Endothelial cell of umbilical vein (primary cell): ENCODE measurements around the gene HIPK4. TPM values are rescaled to one million over a fixed set of nuclear protein-coding genes. Genes with fewer than 3 reads are reported as not detected.

ENCODE experiments used
- BruUV-seq: library from RNA; stranded (reverse); fragments of 400-500 nt; replicated peaks from 2 replicates; lab custom pipeline; 2021; lab: Mats Ljungman, UMichigan
- CTCF ChIA-PET: fragments of 300-600, 350-600 bp; sonication (Branson Sonifier 250); formaldehyde crosslinking; loops from one replicate; lab custom pipeline; 2021; ENCODE audit warnings: antibody characterized with exemption, inconsistent platforms; lab: Charles Lee
- POLR2A ChIA-PET: fragments of 300-600, 350-600 bp; sonication (Branson Sonifier 250); formaldehyde crosslinking; loops from one replicate; lab custom pipeline; 2021; ENCODE audit warnings: antibody characterized with exemption, inconsistent platforms; lab: Charles Lee
- DNase-seq: peaks from one replicate; pipeline ENCODE4 v3.0.0-alpha.2; 2011; ENCODE audit warnings: low read depth, low spot score
- FAIRE-seq: peaks from 2 replicates; lab custom pipeline; 2011; peaks lifted over from hg19 to GRCh38; lab: Jason Lieb, UNC
- H2AFZ ChIP-seq: 2 replicates; pipeline ENCODE4 v1.6.0; 2012; ENCODE audit warnings: low read depth, low read length, control low read depth, inconsistent platforms
- H3K27ac ChIP-seq: 2 replicates; pipeline ENCODE4 v1.5.1; 2011; ENCODE audit warnings: low read depth, mild to moderate bottlenecking, control low read depth, low read length, moderate library complexity; ENCODE audit not compliant: insufficient read depth
- H3K27me3 ChIP-seq, 2 experiments: 2 replicates each; pipeline versions ENCODE4 v1.6.0 to v1.6.1; 2011; ENCODE audit warnings: low read length in 2 of 2, mixed read lengths in 1 of 2; ENCODE audit not compliant: control insufficient read depth in 2 of 2, insufficient read depth in 2 of 2
- H3K36me3 ChIP-seq, 2 experiments: 2 replicates in 1 of 2; 3 replicates in 1 of 2; pipeline ENCODE4 v1.5.1; 2011; ENCODE audit warnings: low read length in 2 of 2, mild to moderate bottlenecking in 1 of 2, moderate library complexity in 1 of 2; ENCODE audit not compliant: control insufficient read depth in 2 of 2, insufficient read depth in 2 of 2; ENCODE audit errors: extremely low read depth in 1 of 2
- H3K4me1 ChIP-seq: 3 replicates; pipeline ENCODE4 v1.5.1; 2011; ENCODE audit warnings: mild to moderate bottlenecking, low read length; ENCODE audit not compliant: control insufficient read depth, insufficient read depth; ENCODE audit errors: extremely low read depth
- H3K4me2 ChIP-seq: 2 replicates; pipeline ENCODE4 v1.6.1; 2011; ENCODE audit warnings: low read length, control low read depth, mixed read lengths; ENCODE audit not compliant: insufficient read depth
- H3K4me3 ChIP-seq, 3 experiments: fragments of 200-600 bp in 1 of 3; sonication (generic), shearing (Covaris generic) in 1 of 3; replicated peaks in 1 of 3; 2 replicates each; pipeline ENCODE4 v1.5.1; 2011 to 2016; ENCODE audit warnings: control low read depth in 3 of 3, low read length in 3 of 3, mild to moderate bottlenecking in 2 of 3, inconsistent platforms in 1 of 3, low read depth in 1 of 3, moderate library complexity in 1 of 3; ENCODE audit not compliant: insufficient read depth in 1 of 3
- H3K79me2 ChIP-seq: 2 replicates; pipeline ENCODE4 v1.6.0; 2012; ENCODE audit warnings: low read length, inconsistent platforms; ENCODE audit not compliant: control insufficient read depth, insufficient read depth
- H3K9ac ChIP-seq: replicated peaks from 2 replicates; pipeline ENCODE3; 2011; ENCODE audit warnings: low read length, control low read depth; ENCODE audit not compliant: insufficient read depth; ENCODE audit errors: extremely low read depth
- H3K9me1 ChIP-seq: replicated peaks from 3 replicates; pipeline ENCODE4 v1.6.0; 2011; ENCODE audit warnings: mild to moderate bottlenecking, low read length; ENCODE audit not compliant: control insufficient read depth, insufficient read depth; ENCODE audit errors: extremely low read depth
- H3K9me3 ChIP-seq: replicated peaks from 2 replicates; pipeline ENCODE4 v1.5.1; 2012; ENCODE audit warnings: low read length, inconsistent platforms; ENCODE audit not compliant: control insufficient read depth, insufficient read depth
- H4K20me1 ChIP-seq: replicated peaks from 2 replicates; pipeline ENCODE3; 2011; ENCODE audit warnings: mild to moderate bottlenecking, low read length; ENCODE audit not compliant: control insufficient read depth, insufficient read depth; ENCODE audit errors: extremely low read depth
- CTCF ChIP-seq, 2 donors: IDR thresholded peaks; 1 replicate in 1 of 2; 2 replicates in 1 of 2; pipeline ENCODE4 v1.5.1; 2011; ENCODE audit warnings: low read length in 2 of 2, mild to moderate bottlenecking in 2 of 2, moderate library complexity in 2 of 2, control low read depth in 1 of 2, inconsistent platforms in 1 of 2, low read depth in 1 of 2; ENCODE audit not compliant: insufficient read depth in 1 of 2; ENCODE audit errors: extremely low read depth in 1 of 2
- EZH2 ChIP-seq: IDR thresholded peaks from 2 replicates; pipeline ENCODE4 v1.6.1; 2012; ENCODE audit warnings: borderline replicate concordance, low read depth, mild to moderate bottlenecking, moderate library complexity, low read length, inconsistent platforms; ENCODE audit not compliant: severe bottlenecking
- FOS ChIP-seq: IDR thresholded peaks from 2 replicates; pipeline ENCODE4 v1.6.1; 2011; ENCODE audit warnings: mild to moderate bottlenecking, low read length, moderate library complexity, borderline replicate concordance; ENCODE audit not compliant: insufficient read depth
- GATA2 ChIP-seq: IDR thresholded peaks from 2 replicates; pipeline ENCODE4 v1.7.0; 2011; ENCODE audit warnings: low read depth, mild to moderate bottlenecking, moderate library complexity, mixed read lengths, low read length; ENCODE audit not compliant: insufficient read length, insufficient read depth
- JUN ChIP-seq: IDR thresholded peaks from 2 replicates; pipeline ENCODE4 v1.6.1; 2011; ENCODE audit warnings: borderline replicate concordance, low read depth; ENCODE audit not compliant: insufficient read length, insufficient read depth
- MAX ChIP-seq: IDR thresholded peaks from 2 replicates; pipeline ENCODE4 v1.6.1; 2011; ENCODE audit not compliant: insufficient read depth, insufficient read length
- MYC ChIP-seq: IDR thresholded peaks from one replicate; pipeline ENCODE4 v1.6.1; 2011; ENCODE audit warnings: mild to moderate bottlenecking, low read depth, low read length
- POLR2A ChIP-seq: IDR thresholded peaks from 2 replicates; pipeline ENCODE4 v1.6.1; 2012; ENCODE audit warnings: low read depth, mild to moderate bottlenecking, control low read depth, low read length
- POLR2AphosphoS5 ChIP-seq: IDR thresholded peaks from 2 replicates; pipeline ENCODE4 v1.6.1; 2012; ENCODE audit warnings: low read depth, mild to moderate bottlenecking, control low read depth, low read length, moderate library complexity; ENCODE audit not compliant: insufficient read depth
- dilution Hi-C: fragments of 300-500 bp; cut with MboI; formaldehyde crosslinking; loops from one replicate; pipeline ENCODE4 v1.15.0; 2019; ENCODE audit warnings: low sequenced_read_pairs; ENCODE audit not compliant: extremely low pct_ligation_motif_present
- intact Hi-C: fragments of 100-400 bp; cut with micrococcal nuclease; formaldehyde crosslinking; loops from one replicate; pipeline ENCODE4 v1.10.0; 2022
- polyA plus RNA-seq, 4 experiments: library from polyadenylated mRNA; depleted of rRNA in 3 of 4; stranded (reverse) in 3 of 4; unstranded in 1 of 4; fragments of >200 nt; gene quantifications; 2 replicates each; pipeline versions ENCODE4 v1.2.1 to v1.2.3, GENCODE V29; 2011 to 2012; ENCODE audit warnings: missing spikeins in 1 of 4
- total RNA-seq: library from RNA; stranded (reverse); gene quantifications from 2 replicates; pipeline ENCODE4 v1.2.3, GENCODE V29; 2021

Gene HIPK4
- total and polyA plus RNA-seq, 2 donors (not counting 3 experiments of a cell fraction or from before 2014, with no cell fraction given), result 0.12 TPM; not detected in 1

GRCh38 chr19:40392123-40392522 is 2.1 kb upstream of the HIPK4 start:
- no peaks in the 10 kb centered on the region for H3K9me1 ChIP-seq
- no peaks in the 10 kb centered on the region for H3K4me1 ChIP-seq
- H3K9me3 ChIP-seq, result no peaks in the 10 kb centered on the region
- dilution Hi-C loops, result no loop called here
- TF ChIP-seq FOS (no peak), GATA2 (no peak), JUN (no peak), MYC (no peak), CTCF (IDR thresholded peaks at IDR 0.05; ENCODE audit: extremely low read depth in 1 of 2, insufficient read depth in 1 of 2, low read depth in 1 of 2, low read length in 2 of 2) (no peak), EZH2 (no peak), MAX (no peak), POLR2A (no peak), POLR2AphosphoS5 (no peak)
- no peaks in the 10 kb centered on the region for H4K20me1 ChIP-seq
- no peaks in the 10 kb centered on the region for H3K27me3 ChIP-seq
- no peak overlapping the region for H3K27ac ChIP-seq
- intact Hi-C loops, result no loop called here
- H3K4me3 ChIP-seq, result no peak overlapping the region
- no peak overlapping the region for H2AFZ ChIP-seq
- H3K79me2 ChIP-seq, result no peaks in the 10 kb centered on the region
- ChIA-PET CTCF (no interaction called here), POLR2A (no interaction called here)
- no peak overlapping the region for H3K4me2 ChIP-seq
- no TSS peak for BruUV-seq
- H3K9ac ChIP-seq, result no peak overlapping the region
- no peak for FAIRE-seq
- no peak for DNase-seq
- no peaks in the 10 kb centered on the region for H3K36me3 ChIP-seq
